Thyroid gland (tissue), 4 donors: Measurements from ENCODE around the gene ARID3A. TPM values are rescaled to one million over a fixed set of nuclear protein-coding genes. Genes with fewer than 3 reads are reported as not detected.

Experiments
- DNase-seq, 2 donors: peaks; one replicate each; pipeline ENCODE4 v3.0.0-alpha.2; 2019
- H3K27ac ChIP-seq, 3 donors: fragments of 200-600 bp; sonication (generic); 1 replicate in 2 of 3; 2 replicates in 1 of 3; pipeline ENCODE4 v1.5.1; 2016 to 2019; ENCODE audit warnings: mild to moderate bottlenecking in 1 of 3, moderate library complexity in 1 of 3
- H3K27me3 ChIP-seq: fragments of 200-600 bp; sonication (generic); one replicate; pipeline ENCODE4 v1.5.1; 2019
- H3K36me3 ChIP-seq, 2 donors: fragments of 200-600 bp; sonication (generic); one replicate each; pipeline ENCODE4 v1.5.1; 2016 to 2019
- H3K4me1 ChIP-seq, 2 donors: fragments of 200-600 bp; sonication (generic); one replicate each; pipeline ENCODE4 v1.5.1; 2017 to 2019
- H3K4me3 ChIP-seq, 3 donors: fragments of 200-600 bp; sonication (generic); replicated peaks in 1 of 3; 1 replicate in 2 of 3; 2 replicates in 1 of 3; pipeline ENCODE4 v1.5.1; 2016; ENCODE audit warnings: mild to moderate bottlenecking in 1 of 3
- H3K9me3 ChIP-seq: fragments of 200-600 bp; sonication (generic); one replicate; pipeline ENCODE4 v1.5.1; 2017
- POLR2A ChIP-seq, 2 donors: fragments of 450-650 bp; IDR thresholded peaks; one replicate each; pipeline ENCODE4 v1.6.1; 2017; ENCODE audit warnings: antibody characterized with exemption in 2 of 2, mild to moderate bottlenecking in 2 of 2, moderate library complexity in 1 of 2
- WGBS, 2 donors: methylation state at CpG; one replicate each; pipeline ENCODE4 v1.1.5; 2017; 5-methylcytosine and 5-hydroxymethylcytosine counted together
- intact Hi-C: fragments of 100-400 bp; cut with DNase I; formaldehyde crosslinking; loops from one replicate; pipeline ENCODE4 v1.15.1; 2023
- total RNA-seq, 4 donors: library from RNA; depleted of rRNA; stranded (reverse); fragments of >200 nt; gene quantifications; one replicate each; pipeline ENCODE4 v1.2.3, GENCODE V29; 2016
- TF ChIP-seq, protein P1 (sequence below), 6 experiments: fragments of 200-600 bp in 3 of 6; fragments of 450-650 bp in 3 of 6; sonication (generic) in 3 of 6; IDR thresholded peaks; one replicate each; pipeline ENCODE4 v1.5.1; 2016 to 2019; ENCODE audit warnings: antibody characterized with exemption in 6 of 6, mild to moderate bottlenecking in 2 of 6, inconsistent platforms in 1 of 6, moderate library complexity in 1 of 6

The ARID3A gene
- total RNA-seq, 4 donors from 2014 or later: 2.6 to 7.7 (median 3.9) TPM

DNA sequence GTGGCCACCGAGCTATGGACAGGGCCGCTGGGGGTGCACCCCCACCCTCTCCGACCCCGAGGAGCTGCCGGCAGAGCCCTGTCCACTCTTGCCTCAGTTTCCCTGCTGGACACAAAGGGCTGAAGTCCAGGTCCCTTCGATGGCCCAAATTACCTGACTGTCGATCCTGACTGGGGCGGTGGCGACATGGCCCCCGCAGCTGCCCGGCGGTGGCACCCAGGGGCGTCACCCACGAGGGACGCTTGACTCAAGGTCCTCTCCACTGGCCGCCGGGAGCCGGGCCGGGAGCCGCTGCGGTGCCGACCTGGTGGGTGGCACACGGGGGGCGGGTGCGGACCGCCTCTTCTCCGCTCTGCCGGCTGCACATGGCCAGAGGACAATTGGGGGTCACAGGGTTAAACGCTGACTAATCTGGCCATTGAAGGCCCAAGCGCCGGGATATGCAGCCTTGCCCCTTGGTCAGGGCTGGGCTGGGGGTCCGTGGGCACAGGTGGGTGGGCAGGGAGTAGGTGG lies 16.4 kb downstream of the ARID3A start:
- intact Hi-C loops: no loop called here
- 95 to 96% methylated on average over 5 to 13 of the region's 32 CpGs for WGBS, 2 donors
- no peaks in the 10 kb centered on the region for H3K27me3 ChIP-seq

DNA sequence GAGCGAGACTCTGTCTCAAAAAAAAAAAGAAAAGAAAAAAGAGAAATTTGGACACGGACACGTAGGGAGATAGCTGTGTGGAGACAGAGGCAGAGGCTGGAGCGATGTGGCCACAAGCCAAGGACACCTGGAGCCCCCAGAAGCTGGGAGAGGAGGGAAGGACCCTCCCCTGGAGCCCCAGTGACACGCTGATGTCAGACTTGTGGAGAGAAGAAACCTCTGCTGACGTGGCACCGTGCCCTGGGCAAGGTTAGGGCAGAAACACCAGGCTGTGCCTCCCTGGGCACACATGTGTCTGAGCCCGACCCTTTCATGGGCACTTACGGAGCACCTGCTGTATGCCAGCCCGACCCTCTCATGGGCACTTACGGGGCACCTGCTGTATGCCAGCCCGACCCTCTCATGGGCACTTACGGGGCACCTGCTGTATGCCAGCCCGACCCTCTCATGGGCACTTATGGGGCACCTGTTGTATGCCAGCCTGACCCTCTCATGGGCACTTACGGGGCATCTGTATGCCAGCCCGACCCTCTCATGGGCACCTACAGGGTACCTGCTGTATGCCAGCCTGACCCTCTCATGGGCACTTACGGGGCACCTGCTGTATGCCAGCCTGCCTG lies 17.8 kb downstream of the ARID3A start:
- Histone ChIP-seq H3K9me3 (no peaks in the 10 kb centered on the region), H3K4me1 (peaks cover 8 to 23% of the 10 kb centered on the region in 2 donors), H3K36me3 (no peaks in the 10 kb centered on the region), H3K4me3 (no peak overlapping the region), H3K27ac (no peak overlapping the region), H3K27me3 (no peaks in the 10 kb centered on the region)
- 95% methylated on average over 13 to 16 of the region's 17 CpGs for WGBS, 2 donors
- TF ChIP-seq, protein P1, sequence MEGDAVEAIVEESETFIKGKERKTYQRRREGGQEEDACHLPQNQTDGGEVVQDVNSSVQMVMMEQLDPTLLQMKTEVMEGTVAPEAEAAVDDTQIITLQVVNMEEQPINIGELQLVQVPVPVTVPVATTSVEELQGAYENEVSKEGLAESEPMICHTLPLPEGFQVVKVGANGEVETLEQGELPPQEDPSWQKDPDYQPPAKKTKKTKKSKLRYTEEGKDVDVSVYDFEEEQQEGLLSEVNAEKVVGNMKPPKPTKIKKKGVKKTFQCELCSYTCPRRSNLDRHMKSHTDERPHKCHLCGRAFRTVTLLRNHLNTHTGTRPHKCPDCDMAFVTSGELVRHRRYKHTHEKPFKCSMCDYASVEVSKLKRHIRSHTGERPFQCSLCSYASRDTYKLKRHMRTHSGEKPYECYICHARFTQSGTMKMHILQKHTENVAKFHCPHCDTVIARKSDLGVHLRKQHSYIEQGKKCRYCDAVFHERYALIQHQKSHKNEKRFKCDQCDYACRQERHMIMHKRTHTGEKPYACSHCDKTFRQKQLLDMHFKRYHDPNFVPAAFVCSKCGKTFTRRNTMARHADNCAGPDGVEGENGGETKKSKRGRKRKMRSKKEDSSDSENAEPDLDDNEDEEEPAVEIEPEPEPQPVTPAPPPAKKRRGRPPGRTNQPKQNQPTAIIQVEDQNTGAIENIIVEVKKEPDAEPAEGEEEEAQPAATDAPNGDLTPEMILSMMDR (IDR thresholded peaks at IDR 0.05): no peak
- TF ChIP-seq POLR2A (IDR thresholded peaks at IDR 0.05): no peak
- intact Hi-C loops: no loop called here
- DNase-seq: no peak

More for the DNA sequence above, 16.4 kb downstream of the ARID3A start:
- no peak for DNase-seq
- peaks cover 8 to 23% of the 10 kb centered on the region in 2 donors for H3K4me1 ChIP-seq
- no peaks in the 10 kb centered on the region for H3K36me3 ChIP-seq
- TF ChIP-seq POLR2A (IDR thresholded peaks at IDR 0.05): no peak
- TF ChIP-seq, protein P1 (IDR thresholded peaks at IDR 0.05): no peak
- no peak overlapping the region for H3K4me3 ChIP-seq
- no peaks in the 10 kb centered on the region for H3K9me3 ChIP-seq
- H3K27ac ChIP-seq: no peak overlapping the region

DNA sequence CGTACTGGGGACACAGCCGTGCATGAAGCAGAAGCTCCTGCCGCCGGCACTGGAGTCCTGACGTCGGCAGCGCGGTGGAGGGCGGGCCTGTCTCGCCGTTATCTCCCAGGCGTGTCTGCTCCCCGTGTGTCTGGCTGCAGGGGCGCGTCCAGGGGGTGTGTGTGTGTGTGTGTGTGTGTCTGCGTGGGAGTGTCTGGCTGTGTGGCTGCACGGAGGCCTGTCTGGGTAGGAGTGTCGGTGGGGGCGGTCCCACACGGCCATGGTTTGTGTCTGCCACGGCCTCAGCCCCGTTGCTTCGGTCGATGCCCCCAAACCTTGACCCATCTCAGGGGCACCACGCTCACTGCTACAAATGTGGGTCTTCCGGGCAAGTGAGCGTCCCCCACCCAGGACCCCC lies 18.3 kb downstream of the ARID3A start:
- H3K36me3 ChIP-seq: no peaks in the 10 kb centered on the region
- no peaks in the 10 kb centered on the region for H3K9me3 ChIP-seq
- H3K27me3 ChIP-seq: no peaks in the 10 kb centered on the region
- TF ChIP-seq, protein P1 (IDR thresholded peaks at IDR 0.05): no peak
- no peak for TF ChIP-seq POLR2A (IDR thresholded peaks at IDR 0.05)
- DNase-seq: no peak
- H3K27ac ChIP-seq: no peak overlapping the region
- 88 to 96% methylated on average over 10 to 21 of the region's 27 CpGs for WGBS, 2 donors
- peaks cover 8 to 23% of the 10 kb centered on the region in 2 donors for H3K4me1 ChIP-seq
- intact Hi-C loops: no loop called here
- no peak overlapping the region for H3K4me3 ChIP-seq

DNA sequence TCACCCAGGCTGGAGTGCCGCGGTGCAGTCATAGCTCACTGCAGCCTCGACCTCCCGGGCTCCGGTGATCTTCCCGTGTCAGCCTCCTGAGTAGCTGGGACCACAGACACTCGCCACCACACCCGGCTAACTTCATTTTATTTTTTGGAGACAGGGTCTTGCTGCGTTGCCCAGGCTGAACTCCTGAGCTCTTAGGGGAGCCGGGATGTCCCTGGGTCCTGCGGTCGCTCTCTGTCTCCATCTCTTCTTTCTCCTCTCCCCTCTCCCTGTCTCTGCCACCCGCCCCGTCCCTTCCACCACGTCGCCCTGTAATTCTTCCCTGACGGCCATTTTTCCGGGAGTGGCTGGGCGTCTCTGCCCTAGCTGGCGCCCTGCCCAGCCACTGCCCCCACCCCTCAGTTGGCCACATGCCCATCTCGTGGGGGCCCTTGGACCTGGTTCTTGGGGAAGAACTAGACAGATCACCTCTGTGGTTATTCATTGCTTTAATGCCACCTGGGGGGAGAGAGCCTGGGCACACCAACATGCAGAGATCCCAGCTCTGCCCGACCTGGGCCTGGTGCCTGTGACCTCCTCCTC lies 18.9 kb downstream of the ARID3A start:
- no peaks in the 10 kb centered on the region for H3K27me3 ChIP-seq
- H3K36me3 ChIP-seq: no peaks in the 10 kb centered on the region
- WGBS, 2 donors: 47 to 61% methylated on average over 18 to 22 of the region's 22 CpGs
- no peaks in the 10 kb centered on the region for H3K9me3 ChIP-seq
- intact Hi-C loops: no loop called here
- H3K4me3 ChIP-seq: no peak overlapping the region
- DNase-seq: no peak
- H3K4me1 ChIP-seq: peaks cover 8 to 23% of the 10 kb centered on the region in 2 donors
- no peak for TF ChIP-seq POLR2A (IDR thresholded peaks at IDR 0.05)
- TF ChIP-seq, protein P1 (IDR thresholded peaks at IDR 0.05): no peak
- no peak overlapping the region for H3K27ac ChIP-seq
